GM18508 (cell line): Measurements from ENCODE around the gene WASHC2C.
"Not testable (repeated sequence)": the region's sequence is repeated elsewhere in the genome, so short reads cannot be mapped to it uniquely, and the experiment has no call there.

Experiments used
- ATAC-seq: cut with Tn5 transposase; IDR thresholded peaks from one replicate; pipeline ENCODE4 v1.9.1; 2021; ENCODE audit warnings: moderate number of reproducible peaks; ENCODE audit not compliant: insufficient read depth, unreplicated experiment

The WASHC2C gene

GRCh38 chr10:45726703-45727420 lies at the start of gene WASHC2C:
WASHC2C (plus strand) TSS chr10:45727266; CDS start chr10:45727318, 52 bp downstream.
- ATAC-seq: peak; percentile 76

- ATAC-seq: not testable (repeated sequence)
Measured at GRCh38 chr10:45678467-45678866, 48.6 kb upstream of the WASHC2C start.

DNA sequence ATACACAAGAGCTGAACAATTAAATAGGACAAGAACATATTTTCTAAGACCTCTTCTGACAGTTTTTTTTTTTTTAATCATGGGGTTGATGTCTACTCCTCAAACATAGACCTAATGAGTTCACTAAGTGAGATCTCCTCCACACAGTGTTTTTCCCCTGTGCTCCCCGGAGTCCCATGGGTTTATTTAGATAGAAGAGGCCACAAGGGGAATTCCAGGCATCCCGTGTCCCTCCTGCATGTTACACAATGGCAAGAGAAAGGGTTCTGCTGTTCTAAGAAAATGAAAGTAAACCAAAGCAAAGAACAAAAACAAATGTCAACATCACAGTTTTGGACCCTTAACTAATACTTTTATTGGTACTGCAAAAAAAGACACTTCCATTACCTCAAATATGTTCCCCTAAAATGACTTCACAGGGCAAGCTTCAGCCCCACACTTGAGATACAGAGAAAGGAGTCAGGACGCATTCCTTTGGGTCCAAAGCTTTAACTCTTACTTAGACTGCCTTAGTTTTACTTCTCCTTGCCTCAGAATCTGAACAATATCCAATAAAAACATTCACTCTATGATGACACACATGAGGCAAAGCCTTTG lies 16.8 kb upstream of the WASHC2C start:
- ATAC-seq: peak; percentile 71

DNA sequence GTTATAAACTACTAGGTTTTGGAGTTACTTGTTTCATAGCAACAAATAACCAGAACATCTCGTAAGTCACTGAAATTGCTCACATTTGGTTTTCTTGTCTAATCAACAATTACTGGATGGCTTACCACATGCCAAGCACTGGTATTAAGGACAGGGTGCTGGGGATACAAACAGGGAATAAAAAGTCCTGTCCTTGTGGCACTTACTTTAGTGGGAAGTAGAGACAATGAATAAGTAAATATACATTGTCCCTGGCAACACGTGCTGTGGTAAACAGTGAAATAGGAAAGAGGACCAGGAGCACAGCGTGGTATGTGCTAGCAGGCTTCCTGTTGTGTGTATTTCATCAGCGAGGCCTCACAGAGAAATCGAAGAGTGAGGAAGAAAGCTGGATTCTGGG lies 15.8 kb upstream of the WASHC2C start:
- ATAC-seq: not testable (repeated sequence)

DNA sequence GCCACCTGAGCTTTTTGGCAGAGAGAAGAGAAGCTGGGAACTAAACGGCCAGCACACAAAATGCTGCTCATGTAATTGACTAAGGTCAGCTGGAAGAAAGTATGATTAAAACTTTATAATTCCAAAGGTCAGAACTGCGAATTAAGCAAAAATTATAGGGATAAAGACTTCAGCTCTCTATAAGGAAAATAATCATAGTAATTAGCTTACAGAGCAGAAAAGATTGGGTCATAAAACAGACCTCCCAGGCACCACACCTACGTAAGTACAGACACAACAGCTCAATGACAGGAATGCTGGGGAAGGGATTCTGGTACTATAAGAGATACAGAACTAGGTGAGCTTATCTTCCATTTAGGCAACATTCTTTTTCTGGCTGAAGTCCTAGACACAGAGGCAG lies 10.0 kb upstream of the WASHC2C start:
- not testable (repeated sequence) for ATAC-seq

DNA sequence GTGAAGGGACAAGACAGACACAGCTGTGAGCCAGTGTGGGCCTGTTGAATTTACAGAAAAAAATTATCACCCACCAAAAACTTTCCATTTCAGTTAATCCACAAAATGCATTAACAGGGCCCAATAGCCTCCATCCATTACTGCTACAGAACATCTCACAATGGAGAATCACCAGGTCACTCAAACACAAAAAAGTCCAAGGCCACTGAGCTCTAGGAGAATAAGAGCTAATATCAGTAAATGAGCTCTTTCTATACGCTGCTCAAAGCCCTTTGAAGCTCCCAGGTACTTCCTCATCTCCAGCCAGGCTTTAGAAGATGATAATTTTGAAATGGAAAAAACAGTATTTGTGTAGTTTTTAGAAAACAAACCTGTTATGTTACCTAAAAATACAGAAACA lies 9.4 kb upstream of the WASHC2C start:
- not testable (repeated sequence) for ATAC-seq

- ATAC-seq: not testable (repeated sequence)
Measured at GRCh38 chr10:45721503-45721902, 5.6 kb upstream of the WASHC2C start.

- not testable (repeated sequence) for ATAC-seq
Measured at GRCh38 chr10:45723851-45724250, 3.2 kb upstream of the WASHC2C start.

DNA sequence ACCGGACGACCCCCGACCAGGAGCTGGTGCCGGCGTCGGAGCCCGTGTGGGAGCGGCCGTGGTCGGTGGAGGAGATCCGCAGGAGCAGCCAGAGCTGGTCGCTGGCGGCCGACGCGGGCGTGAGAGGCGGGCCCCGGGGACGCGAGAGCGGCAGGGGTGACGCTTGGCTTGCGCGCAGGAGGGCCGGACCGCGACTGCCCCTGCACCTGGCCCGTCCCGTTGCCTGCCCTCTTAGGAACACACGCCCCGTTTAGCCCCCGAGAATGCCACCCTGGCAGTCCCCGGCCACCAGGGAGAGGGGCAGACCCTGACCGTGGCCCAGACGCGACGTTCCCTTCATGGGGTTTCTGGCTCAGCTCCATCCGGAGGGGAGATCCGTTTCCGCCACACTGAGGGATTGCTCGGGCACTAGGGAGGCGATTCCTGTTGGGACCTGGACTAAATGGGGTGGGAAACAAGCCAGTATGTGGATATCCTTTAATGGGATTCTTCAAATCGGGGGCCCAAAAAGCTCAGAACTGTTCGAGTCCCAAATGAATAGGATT lies 427 bp downstream of the WASHC2C start:
- ATAC-seq: peak; percentile 37

DNA sequence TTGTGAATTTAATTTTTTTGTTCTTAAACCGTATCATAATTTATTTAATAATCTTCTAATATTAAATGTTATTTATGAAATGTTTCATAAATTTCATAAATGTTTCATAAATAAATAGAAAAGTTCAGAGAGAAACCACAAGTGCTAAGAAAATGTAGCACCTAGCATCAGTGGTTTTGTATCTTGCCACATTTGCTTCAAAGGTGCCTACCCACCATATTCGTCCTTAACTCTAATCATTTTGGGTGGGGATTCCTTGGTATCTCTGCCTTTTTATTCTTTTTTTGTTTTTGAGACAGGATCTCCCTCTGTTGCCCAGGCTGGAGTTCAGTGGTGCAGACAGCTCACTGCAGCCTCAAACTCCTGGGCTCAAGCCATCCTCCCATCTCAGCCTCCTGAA lies 7.4 kb downstream of the WASHC2C start:
- not testable (repeated sequence) for ATAC-seq

DNA sequence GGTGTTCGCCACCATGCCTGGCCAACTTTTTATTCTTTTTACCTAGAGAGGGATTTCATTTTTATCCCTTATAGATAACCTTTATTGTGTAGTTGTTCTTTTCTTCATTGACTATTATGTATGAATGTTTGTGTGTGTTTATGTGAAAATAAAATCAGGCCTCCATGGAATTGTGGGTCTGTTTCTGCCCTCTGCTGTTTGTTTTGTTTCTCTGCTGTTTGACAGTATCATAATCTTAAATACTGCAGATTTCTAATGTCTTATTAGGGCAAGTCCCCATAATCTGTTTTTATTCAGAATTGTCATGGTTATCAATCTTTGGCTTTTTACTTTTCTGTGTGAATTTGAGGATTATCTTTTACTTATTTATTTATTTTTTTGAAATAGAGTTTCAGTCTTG lies 7.8 kb downstream of the WASHC2C start:
- not testable (repeated sequence) for ATAC-seq

- ATAC-seq: not testable (repeated sequence)
Measured at GRCh38 chr10:45741559-45741958, 14.5 kb downstream of the WASHC2C start.

DNA sequence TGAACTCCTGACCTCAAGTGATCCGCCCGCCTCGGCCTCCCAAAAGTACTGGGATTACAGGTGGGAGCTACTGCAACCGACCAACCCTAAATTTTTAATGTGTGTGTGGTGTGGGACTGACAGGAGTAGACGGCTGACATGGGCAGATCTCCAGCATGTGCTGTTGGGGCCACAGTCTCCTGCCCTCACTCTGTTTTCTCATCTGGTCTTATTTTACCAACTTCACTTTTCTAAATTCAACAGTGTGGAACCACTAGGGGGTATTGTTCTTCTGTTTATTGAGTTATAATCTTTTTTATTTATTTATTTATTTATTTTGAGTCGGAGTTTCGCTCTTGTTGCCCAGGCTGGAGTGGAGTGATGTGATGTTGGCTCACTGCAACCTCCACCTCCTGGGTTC lies 14.9 kb downstream of the WASHC2C start:
- not testable (repeated sequence) for ATAC-seq

- not testable (repeated sequence) for ATAC-seq
Measured at GRCh38 chr10:45751141-45751540, 24.1 kb downstream of the WASHC2C start.

DNA sequence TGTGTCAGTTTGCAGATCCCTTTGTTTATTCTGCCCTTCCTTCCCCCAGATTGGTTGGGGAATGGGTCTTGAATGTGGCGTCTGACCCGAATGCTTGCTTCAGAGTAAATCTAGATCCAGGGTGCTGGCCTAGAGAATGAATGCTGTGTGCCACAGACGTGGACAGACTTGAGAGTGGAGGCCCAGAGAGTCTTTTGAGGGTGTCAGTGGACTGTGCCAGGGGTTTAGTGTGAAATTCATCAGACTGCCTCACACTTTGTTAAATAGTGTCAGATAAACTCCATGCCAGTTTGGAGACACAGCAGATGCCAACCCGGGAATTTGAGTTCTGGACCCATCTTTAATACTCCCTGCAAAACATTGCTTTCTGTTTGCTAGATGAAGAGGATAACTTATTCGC lies 25.1 kb downstream of the WASHC2C start:
- not testable (repeated sequence) for ATAC-seq

DNA sequence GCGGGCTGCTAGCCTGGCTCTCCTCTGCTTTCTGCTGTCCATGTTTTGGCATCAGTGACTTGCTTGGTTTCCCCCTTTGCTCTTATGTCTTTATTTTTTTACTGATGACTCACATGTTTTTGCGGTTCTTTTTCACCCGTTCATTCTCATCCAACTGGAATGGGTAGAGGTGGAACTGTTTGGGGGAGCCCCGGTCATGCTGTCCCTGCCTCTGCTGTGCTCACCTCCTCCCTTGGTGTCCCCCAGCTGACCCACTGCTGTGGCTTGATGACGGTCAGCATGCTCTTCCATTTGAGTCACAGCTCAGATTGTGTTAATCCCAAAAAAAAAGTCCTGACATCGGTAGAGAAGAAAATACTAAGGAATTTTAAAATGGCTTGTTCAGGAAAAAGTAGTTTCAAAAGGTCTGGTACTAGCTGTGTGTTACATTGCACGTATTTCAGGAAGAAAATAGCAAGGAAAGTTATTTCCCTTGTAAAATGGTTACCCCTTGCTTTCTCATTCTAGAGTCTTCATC lies 27.0 kb downstream of the WASHC2C start:
- ATAC-seq: not testable (repeated sequence)

DNA sequence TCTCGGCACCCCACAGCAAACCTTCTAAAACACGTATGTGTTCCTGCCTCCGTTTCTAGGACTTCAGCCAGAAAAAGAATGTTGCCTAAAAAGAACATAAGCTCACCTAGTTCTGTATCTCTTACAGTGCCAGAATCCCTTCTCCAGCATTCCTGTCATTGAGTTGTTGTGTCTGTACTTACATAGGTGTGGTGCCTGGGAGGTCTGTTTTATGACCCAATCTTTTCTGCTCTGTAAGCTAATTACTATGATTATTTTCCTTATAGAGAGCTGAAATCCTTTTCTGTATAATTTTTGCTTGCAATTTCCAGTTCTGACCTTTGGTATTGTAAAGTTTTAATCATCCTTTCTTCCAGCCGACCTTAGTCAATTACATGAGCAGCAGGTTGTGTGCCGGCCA lies 28.0 kb downstream of the WASHC2C start:
- not testable (repeated sequence) for ATAC-seq

DNA sequence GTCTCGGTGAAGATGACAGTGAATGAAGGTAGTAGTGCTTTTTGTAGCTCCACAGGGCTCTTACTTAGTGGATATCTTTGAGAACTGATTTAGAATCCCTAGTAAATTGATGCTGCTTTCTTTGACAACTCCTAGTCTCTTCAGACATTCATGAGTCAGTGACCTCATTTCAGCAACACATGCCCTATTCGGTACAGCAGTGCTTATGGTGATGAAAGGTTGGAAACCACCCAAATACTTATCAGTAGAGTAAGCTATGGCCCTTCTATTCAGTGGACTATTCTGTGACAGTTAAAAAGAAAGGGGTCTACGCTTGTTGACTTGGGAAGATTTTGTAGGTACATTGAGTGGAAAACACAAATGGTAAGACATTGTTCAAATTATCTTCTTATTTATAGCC lies 29.0 kb downstream of the WASHC2C start:
- ATAC-seq: not testable (repeated sequence)

DNA sequence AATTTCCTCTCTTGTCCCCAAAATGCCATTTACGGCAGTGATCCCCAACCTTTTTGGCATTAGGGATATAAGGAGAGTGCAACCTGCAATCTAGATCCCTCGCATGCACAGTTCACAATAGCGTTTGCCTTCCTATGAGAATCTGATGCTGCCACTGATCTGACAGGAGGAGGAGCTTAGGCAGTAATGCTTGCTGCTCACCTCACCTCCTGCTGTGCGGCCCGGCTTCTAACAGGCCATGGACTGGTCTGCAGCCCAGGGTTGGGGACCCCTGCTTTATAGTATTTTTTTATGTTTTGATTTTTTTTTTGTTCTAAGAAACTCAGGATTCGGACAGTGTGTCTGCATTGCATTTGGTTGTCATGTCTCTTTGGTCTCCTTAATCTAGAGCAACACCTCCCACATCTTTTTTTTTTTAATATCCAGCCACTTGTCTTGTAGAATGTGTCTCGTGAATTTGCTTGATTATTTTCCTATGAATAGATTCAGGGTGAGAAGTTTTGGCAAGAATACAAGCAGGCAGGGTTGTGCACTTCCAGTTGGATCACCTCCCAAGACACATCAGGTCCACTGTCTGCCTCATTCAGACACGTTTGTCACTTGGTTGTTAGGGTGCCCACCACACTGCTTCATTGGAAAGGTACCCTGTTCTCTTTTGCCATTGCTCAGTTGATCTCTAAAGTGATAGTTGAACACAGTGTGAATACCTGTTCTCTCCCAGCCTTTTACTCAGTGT lies 30.8 kb downstream of the WASHC2C start:
- ATAC-seq: not testable (repeated sequence)

GRCh38 chr10:45761622-45762021 lies 34.6 kb downstream of the WASHC2C start:
- ATAC-seq: peak; percentile 57

DNA sequence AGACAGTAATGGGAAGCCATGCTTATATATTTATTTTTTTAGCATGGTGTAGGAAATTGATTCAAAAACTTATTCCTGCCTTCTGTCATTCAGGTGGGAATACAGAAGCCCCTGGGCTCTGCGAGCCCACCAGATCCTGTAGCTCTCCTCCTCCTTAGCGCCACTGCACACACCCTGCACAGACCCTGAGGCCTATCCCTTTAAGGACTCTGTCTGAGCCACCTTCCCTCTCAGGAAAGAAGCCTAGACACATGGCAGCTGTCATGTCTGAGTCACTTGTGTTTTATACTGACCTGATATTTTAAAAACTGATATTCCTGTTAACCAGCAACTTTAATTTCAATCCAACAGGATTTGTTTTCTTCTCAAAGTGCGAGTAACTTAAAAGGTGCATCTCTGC lies 36.0 kb downstream of the WASHC2C start:
- not testable (repeated sequence) for ATAC-seq
